Superior temporal gyrus (tissue), 1 donor: ENCODE results near the gene NDFIP1.
A peak's percentile ranks its signal among the peaks of the same experiment; 100 is the strongest.

ENCODE experiments used
- DNase-seq: peaks from one replicate; pipeline ENCODE4 v3.0.0-alpha.2; 2016; ENCODE audit errors: extremely low spot score

The NDFIP1 gene

GRCh38 chr5:142091922-142092321 lies 16.7 kb upstream of the NDFIP1 start:
- no peak for DNase-seq

GRCh38 chr5:142095035-142095434 lies 13.5 kb upstream of the NDFIP1 start:
- no peak for DNase-seq

GRCh38 chr5:142095651-142096330 lies 12.8 kb upstream of the NDFIP1 start:
- no peak for DNase-seq

GRCh38 chr5:142096382-142096781 lies 12.2 kb upstream of the NDFIP1 start:
- no peak for DNase-seq

- DNase-seq, result no peak
These were observed 10.9 kb upstream of the NDFIP1 start for GRCh38 chr5:142097681-142098080.

- DNase-seq, result no peak
These were observed 10.3 kb upstream of the NDFIP1 start for GRCh38 chr5:142098275-142098674.

GRCh38 chr5:142098931-142099330 lies 9.6 kb upstream of the NDFIP1 start:
- DNase-seq, result no peak

- DNase-seq, result no peak
These were observed 8.3 kb upstream of the NDFIP1 start for GRCh38 chr5:142100307-142100706.

GRCh38 chr5:142102980-142103740 lies 5.4 kb upstream of the NDFIP1 start:
- no peak for DNase-seq

- no peak for DNase-seq
These were observed 4.1 kb upstream of the NDFIP1 start for GRCh38 chr5:142104491-142104890.

GRCh38 chr5:142106061-142106460 lies 2.5 kb upstream of the NDFIP1 start:
- no peak for DNase-seq

GRCh38 chr5:142107036-142107735 lies 1.4 kb upstream of the NDFIP1 start:
- DNase-seq, result no peak

GRCh38 chr5:142107736-142108431 lies 695 bp upstream of the NDFIP1 start:
- DNase-seq, result no peak

- peak; percentile 63 for DNase-seq
These were observed 909 bp downstream of the NDFIP1 start for GRCh38 chr5:142109331-142110045.

GRCh38 chr5:142110046-142110531 lies 1.5 kb downstream of the NDFIP1 start:
- DNase-seq, result peak; percentile 60

- DNase-seq, result no peak
These were observed 2.6 kb downstream of the NDFIP1 start for GRCh38 chr5:142110988-142111687.

- DNase-seq, result no peak
These were observed 6.1 kb downstream of the NDFIP1 start for GRCh38 chr5:142114687-142115086.

GRCh38 chr5:142115937-142116614 lies 7.5 kb downstream of the NDFIP1 start:
- no peak for DNase-seq

GRCh38 chr5:142117579-142118151 lies 9.1 kb downstream of the NDFIP1 start:
- no peak for DNase-seq
